ENCODE data around the gene OGFOD1. TPM values are rescaled to one million over a fixed set of nuclear protein-coding genes. Genes with fewer than 3 reads are reported as not detected.
A peak's percentile ranks its signal among the peaks of the same experiment; 100 is the strongest.

OGFOD1 gene
- total and polyA plus RNA-seq, 2 of the 13 experiments (the other 11 are each of a cell fraction or from before 2014, with no cell fraction given), result 35.2 to 81.3 TPM

- peak; percentile 23; the same call in 1 of the 2 replicates for TF ChIP-seq ARID4A (CRISPR knock-in tag; IDR thresholded peaks at IDR 0.05; ENCODE audit: borderline replicate concordance)
- no peak for TF ChIP-seq ZNF543 (CRISPR knock-in tag; IDR thresholded peaks at IDR 0.05)
- no peak for TF ChIP-seq ZNF576 (CRISPR knock-in tag; IDR thresholded peaks at IDR 0.05)
- TF ChIP-seq NR2F6 (IDR thresholded peaks at IDR 0.05), result no peak
- no peak for TF ChIP-seq NR2F6 (CRISPR knock-in tag; IDR thresholded peaks at IDR 0.05)
- no peak for TF ChIP-seq GMEB2 (CRISPR knock-in tag; IDR thresholded peaks at IDR 0.05; ENCODE audit: low read depth)
- no peak for TF ChIP-seq ZNF792 (CRISPR knock-in tag; IDR thresholded peaks at IDR 0.05)
- no peak for TF ChIP-seq FOXJ3 (CRISPR knock-in tag; IDR thresholded peaks at IDR 0.05; ENCODE audit: borderline replicate concordance)
- TF ChIP-seq ZSCAN25 (CRISPR knock-in tag; IDR thresholded peaks at IDR 0.05), result peak; percentile 53; the same call in 1 of the 2 replicates
- no peak for TF ChIP-seq MAFF (IDR thresholded peaks at IDR 0.05; ENCODE audit: low read depth, low read length)
- TF ChIP-seq ZNF234 (CRISPR knock-in tag; conservative IDR thresholded peaks at IDR 0.05), result no peak
- TF ChIP-seq ZSCAN9 (CRISPR knock-in tag; IDR thresholded peaks at IDR 0.05; ENCODE audit: borderline replicate concordance), result no peak; the same call in 1 of the 2 replicates
- no peak for TF ChIP-seq ZBTB25 (CRISPR knock-in tag; IDR thresholded peaks at IDR 0.05)
- peak; percentile 47 for TF ChIP-seq YY1 (IDR thresholded peaks at IDR 0.05; ENCODE audit: insufficient read depth, insufficient replicate concordance, low read depth, low read length)
- TF ChIP-seq HES4 (CRISPR knock-in tag; IDR thresholded peaks at IDR 0.05; ENCODE audit: borderline replicate concordance), result no peak
- TF ChIP-seq GMEB1 (CRISPR knock-in tag; IDR thresholded peaks at IDR 0.05; ENCODE audit: borderline replicate concordance), result peak; percentile 32; the same call in 1 of the 2 replicates
- no peak for TF ChIP-seq TRAFD1 (CRISPR knock-in tag; IDR thresholded peaks at IDR 0.05; ENCODE audit: borderline replicate concordance)
- no peak for TF ChIP-seq IRX3 (CRISPR knock-in tag; IDR thresholded peaks at IDR 0.05; ENCODE audit: borderline replicate concordance, low read depth)
These were observed 25.9 kb upstream of the OGFOD1 start, which contains the start of gene AMFR (continued) for GRCh38 chr16:56425439-56425832.

Data from HepG2 (cell line).